ENCODE data around the gene LIN7A.

The LIN7A gene

DNA sequence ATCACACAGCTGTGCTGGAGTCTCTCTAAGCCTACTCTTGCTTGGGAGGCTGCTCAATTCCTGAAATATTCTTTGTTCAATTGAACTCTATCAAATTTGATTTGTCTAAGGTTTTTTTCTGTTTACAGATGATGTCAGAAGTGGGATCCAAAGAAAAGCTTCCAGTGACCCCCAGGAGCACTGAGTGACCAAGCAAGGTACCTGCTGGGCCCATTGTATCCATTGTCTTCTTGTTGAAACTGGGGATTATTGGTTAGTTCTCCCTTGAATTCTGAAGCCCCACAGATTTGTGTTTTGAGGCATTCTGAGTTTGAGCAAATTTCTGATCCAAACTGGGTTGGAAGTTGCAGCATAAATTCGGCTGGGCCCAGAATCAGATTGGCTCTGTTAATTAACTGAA, 156.4 kb downstream of the LIN7A start:
- no peak for DNase-seq (ENCODE audit: low read depth)
- TF ChIP-seq CTCF (IDR thresholded peaks at IDR 0.05; ENCODE audit: low read depth, low read length, missing control alignments): no peak
- H3K4me3 ChIP-seq (ENCODE audit: low read depth, low read length): no peak overlapping the region

GRCh38 chr12:80780746-80781145, 157.0 kb downstream of the LIN7A start:
- DNase-seq (ENCODE audit: low read depth): no peak
- no peak for TF ChIP-seq CTCF (IDR thresholded peaks at IDR 0.05; ENCODE audit: low read depth, low read length, missing control alignments)
- no peak overlapping the region for H3K4me3 ChIP-seq (ENCODE audit: low read depth, low read length)

DNA sequence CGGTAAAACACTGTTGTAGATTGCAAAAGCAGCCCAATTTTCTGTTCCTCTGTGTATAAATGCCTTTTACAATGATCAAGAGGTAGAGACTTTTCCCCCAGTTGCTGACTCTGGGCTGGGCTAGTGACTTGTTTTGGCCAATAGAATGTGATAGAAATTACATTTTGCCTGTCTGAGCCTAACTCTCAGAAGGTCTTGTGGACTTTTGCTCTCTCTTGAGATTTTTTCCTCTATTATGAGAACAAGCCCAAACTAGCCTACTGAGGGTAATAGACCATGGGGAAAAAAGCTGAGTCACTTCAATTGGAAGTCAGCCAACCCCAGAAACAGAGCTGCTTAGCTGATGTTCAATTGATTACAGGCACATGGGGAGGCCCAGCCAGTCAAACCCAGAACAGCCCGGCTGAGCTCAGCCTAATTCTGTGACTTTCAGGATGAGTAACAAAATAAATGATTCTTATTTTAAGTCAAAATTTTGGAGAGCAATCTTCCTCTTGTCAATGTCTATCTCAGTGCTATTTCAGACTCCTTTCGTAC, 159.7 kb downstream of the LIN7A start:
- DNase-seq (ENCODE audit: low read depth): peak; percentile 97
- H3K4me3 ChIP-seq (ENCODE audit: low read depth, low read length): no peak overlapping the region; the same call in 1 of the 2 replicates
- TF ChIP-seq CTCF (IDR thresholded peaks at IDR 0.05; ENCODE audit: low read depth, low read length, missing control alignments): no peak

GRCh38 chr12:80777587-80777986, 160.1 kb downstream of the LIN7A start:
- DNase-seq (ENCODE audit: low read depth): no peak
- H3K4me3 ChIP-seq (ENCODE audit: low read depth, low read length): no peak overlapping the region
- TF ChIP-seq CTCF (IDR thresholded peaks at IDR 0.05; ENCODE audit: low read depth, low read length, missing control alignments): no peak

GRCh38 chr12:80776706-80777105, 161.0 kb downstream of the LIN7A start:
- no peak for DNase-seq (ENCODE audit: low read depth)
- H3K4me3 ChIP-seq (ENCODE audit: low read depth, low read length): no peak overlapping the region
- no peak for TF ChIP-seq CTCF (IDR thresholded peaks at IDR 0.05; ENCODE audit: low read depth, low read length, missing control alignments)

- TF ChIP-seq CTCF (IDR thresholded peaks at IDR 0.05; ENCODE audit: low read depth, low read length, missing control alignments): no peak
- DNase-seq (ENCODE audit: low read depth): no peak
- no peak overlapping the region for H3K4me3 ChIP-seq (ENCODE audit: low read depth, low read length)
Observed at GRCh38 chr12:80770958-80771357, 166.8 kb downstream of the LIN7A start.

GRCh38 chr12:80769553-80770140, 168.1 kb downstream of the LIN7A start:
- no peak overlapping the region for H3K4me3 ChIP-seq (ENCODE audit: low read depth, low read length)
- no peak for TF ChIP-seq CTCF (IDR thresholded peaks at IDR 0.05; ENCODE audit: low read depth, low read length, missing control alignments)
- no peak for DNase-seq (ENCODE audit: low read depth)

Data from GM12864 (cell line).